Stimulated activated CD8-positive, alpha-beta memory T cell treated with anti-CD3 and anti-CD28 coated beads, Interleukin-15, amount 100 ng/mL, for 24 hours (primary cell): Measurements from ENCODE around the gene PLEKHB1.

Experiments
- DNase-seq: peaks from one replicate; pipeline ENCODE4 v3.0.0-alpha.2; 2020; ENCODE audit warnings: low read depth

PLEKHB1 gene

GRCh38 chr11:73648121-73648520, 1.7 kb downstream of the PLEKHB1 start:
- DNase-seq = no peak

GRCh38 chr11:73648571-73649046, 2.2 kb downstream of the PLEKHB1 start:
- no peak for DNase-seq

- DNase-seq = no peak
Observed at GRCh38 chr11:73649206-73649605, 2.8 kb downstream of the PLEKHB1 start.

GRCh38 chr11:73650400-73650799, 4.0 kb downstream of the PLEKHB1 start:
- no peak for DNase-seq

- DNase-seq = no peak
Observed at GRCh38 chr11:73651252-73651651, 4.9 kb downstream of the PLEKHB1 start.

DNA sequence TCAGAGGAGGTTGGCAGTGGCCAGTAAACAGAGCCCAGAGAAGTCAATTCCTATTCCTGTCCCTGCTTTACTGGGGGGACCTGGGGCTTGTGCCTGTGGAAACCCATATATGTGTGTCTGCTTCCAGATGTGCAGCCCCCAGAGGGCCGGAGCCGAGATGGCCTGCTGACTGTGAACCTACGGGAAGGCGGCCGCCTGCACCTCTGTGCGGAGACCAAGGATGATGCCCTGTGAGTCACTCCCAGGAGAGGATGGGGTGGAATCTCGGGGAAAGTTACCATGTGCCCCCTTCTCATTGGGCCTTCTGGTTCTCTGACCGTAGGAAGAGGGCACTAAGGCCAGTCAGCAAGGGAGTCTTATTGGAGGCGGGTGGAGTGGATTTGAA, 5.3 kb downstream of the PLEKHB1 start:
- no peak for DNase-seq

DNA sequence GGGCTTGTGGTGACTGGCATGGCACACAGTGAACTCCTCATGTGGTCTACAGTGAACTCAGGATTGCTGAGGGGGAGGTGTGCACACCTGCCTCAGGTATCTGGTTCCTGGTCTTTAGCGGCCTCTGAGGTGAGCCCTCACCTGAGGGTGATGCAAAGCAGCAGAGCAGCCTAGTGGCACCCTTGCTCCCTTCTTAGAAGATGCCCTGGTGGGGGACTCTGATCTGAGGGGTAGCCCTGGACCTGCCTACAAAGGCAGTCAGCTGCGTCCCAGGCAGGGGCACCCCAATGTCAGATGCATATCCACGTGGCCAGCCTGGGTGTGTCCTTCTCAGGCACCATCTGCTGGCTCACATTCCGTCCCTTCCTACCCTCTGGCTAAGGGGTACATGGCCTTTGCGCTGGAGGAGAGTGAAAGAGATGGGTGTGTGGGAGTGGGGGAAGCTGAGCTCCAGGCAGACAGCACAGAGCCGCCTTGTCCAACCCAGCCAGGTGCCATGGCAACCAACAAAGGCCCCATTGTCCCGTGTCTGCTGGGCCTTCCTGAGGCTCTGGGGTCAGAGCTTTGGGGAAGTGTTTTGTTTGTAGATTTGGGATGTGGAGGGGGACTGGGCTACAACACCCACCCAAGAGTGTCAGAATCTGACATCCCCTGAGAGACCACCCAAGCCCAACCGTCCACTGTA, 5.8 kb downstream of the PLEKHB1 start:
- no peak for DNase-seq

GRCh38 chr11:73652856-73653559, 6.6 kb downstream of the PLEKHB1 start:
- no peak for DNase-seq

- DNase-seq = no peak
Observed at GRCh38 chr11:73653996-73654395, 7.6 kb downstream of the PLEKHB1 start.

GRCh38 chr11:73654482-73655021, 8.2 kb downstream of the PLEKHB1 start:
- DNase-seq = no peak

DNA sequence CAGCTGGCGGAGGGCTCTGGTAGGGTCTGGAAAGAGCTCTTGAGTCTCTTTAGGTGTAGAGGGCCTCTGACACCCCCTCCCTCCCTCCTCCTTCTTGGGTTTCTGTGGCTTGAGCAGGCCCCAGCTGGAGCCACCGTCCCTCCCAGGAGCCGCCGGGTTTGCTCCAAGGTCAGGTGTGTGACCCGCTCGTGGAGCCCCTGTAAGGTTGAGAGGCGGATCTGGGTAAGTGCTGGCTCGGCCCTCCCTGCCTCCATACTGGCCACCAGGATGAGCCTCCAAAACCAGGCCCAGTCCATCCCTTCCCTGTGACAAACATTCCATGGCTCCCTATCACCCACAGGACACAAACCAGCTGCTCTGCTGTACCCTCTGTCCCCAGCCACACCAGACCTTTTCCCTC, 9.3 kb downstream of the PLEKHB1 start:
- DNase-seq = no peak

DNA sequence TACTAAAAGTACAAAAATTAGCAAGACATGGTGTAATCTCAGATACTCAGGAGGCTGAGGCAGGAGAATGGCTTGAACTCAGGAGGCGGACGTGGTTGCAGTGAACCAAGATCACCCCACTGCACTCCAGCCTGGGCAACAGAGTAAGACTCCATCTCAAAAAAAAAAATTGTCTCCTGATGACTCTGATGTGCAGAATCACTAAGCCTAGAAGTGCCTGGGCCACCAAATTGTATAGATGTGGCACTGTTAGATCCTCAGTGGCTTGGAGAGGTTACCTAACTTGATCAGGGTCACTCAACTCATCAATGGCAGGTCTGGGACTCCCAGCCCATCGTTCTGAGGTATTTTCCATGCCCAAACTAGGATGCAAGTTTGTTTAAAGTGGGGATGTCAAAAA, 10.6 kb downstream of the PLEKHB1 start:
- DNase-seq = no peak

DNA sequence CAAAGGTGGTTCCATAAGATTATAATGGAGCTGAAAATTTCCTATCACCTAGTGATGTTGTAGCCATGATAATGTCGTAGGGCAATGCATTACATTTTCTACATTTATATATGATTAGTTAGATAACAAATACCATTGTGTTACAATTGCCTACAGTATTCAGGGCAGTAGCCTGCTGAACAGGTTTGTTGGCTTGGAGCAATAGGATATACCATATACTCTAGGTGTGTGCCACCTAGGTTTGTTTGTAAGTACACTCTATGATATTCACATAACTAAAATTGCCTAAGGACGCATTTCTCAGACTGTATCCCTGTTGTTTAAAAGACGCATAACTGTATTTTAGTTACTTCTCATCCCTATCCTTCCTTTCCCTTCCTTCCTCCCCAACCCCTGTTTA, 13.6 kb downstream of the PLEKHB1 start:
- DNase-seq = no peak

- no peak for DNase-seq
Observed at GRCh38 chr11:73660497-73661034, 14.2 kb downstream of the PLEKHB1 start.

- DNase-seq = peak; percentile 66
Observed at GRCh38 chr11:73661035-73661628, 14.8 kb downstream of the PLEKHB1 start.

- DNase-seq = no peak
Observed at GRCh38 chr11:73662445-73663157, 16.2 kb downstream of the PLEKHB1 start.

GRCh38 chr11:73663604-73664495, 17.5 kb downstream of the PLEKHB1 start:
- no peak for DNase-seq

DNA sequence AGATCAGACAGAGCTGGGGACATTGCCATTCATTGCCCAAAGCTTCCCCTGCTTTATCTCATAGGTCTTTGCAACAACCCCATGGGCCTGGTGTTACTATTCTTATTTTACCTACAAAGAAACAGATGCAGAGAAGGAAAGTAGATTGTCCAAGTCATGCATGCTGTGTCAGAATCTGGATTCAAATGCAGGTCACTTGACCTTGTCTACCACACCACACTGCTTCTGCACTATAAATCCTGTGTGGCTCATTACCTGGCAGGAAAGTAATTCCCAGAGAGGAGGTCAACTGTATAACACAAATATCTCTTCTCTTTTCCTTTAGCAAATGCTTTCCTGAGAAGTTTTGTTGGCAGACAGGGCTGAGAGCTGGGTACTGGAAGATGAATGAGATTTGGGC, 18.5 kb downstream of the PLEKHB1 start:
- DNase-seq = no peak

DNA sequence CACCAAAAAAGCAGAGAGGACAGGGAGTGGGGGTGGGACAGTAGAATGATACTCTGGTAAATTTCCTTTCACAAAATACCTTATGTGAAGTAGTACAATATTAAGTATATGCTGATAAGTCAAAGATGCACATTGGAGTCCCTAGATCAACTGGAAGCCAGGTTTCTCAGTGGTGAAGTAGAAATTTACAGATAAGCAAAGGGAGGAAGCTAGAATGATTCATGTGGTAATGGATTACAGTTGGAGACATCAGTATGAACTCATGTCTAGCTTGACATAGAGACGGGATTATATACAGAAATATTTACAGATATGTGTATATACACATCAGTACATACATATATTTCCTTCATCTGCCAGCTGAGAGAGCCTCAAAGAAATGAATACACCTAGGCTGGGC, 21.5 kb downstream of the PLEKHB1 start:
- DNase-seq = no peak

- no peak for DNase-seq
Observed at GRCh38 chr11:73670808-73671207, 24.4 kb downstream of the PLEKHB1 start.

- no peak for DNase-seq
Observed at GRCh38 chr11:73671701-73672100, 25.3 kb downstream of the PLEKHB1 start.
